Measurements from ENCODE around the gene DARS1.

Gene DARS1

DNA sequence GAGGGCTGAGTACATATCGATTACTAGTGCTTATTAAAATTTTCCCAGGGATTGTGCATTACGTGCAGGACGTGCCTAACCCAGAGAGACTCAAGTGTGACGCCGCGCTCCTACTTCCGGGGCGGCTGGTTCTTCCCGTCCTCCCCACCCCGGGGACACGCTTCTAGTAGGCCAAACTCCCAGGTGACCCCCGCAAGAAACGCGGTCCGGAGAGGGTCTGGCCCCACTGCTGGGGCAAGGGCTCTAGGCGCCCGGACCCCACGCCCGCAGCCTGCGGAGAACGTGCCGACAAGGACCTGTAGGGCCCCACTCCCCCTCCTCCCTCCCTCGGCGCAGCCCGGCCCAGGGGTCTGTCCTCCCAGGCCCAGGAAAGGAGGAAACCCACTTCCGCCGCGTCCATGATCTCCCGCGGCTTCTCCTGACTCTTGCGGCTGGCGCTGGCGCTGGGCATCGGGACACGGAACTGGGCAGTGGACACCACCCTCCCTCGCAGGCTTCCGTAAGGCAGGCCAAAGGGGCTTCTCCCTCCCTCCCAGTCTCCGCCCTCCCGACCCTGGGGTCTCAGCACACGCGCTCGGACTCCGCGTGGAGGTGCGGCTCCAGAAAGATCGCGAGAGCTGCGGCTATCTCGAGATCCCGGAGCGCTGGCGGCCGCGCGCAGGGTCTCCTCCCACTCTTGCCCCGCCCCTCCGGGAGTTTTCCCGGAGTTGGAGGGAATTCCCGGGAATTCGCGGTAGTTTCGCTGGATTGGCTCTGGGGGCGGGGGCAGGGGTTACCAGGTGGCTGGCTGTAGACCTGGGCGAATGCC, at the start of gene DARS1:
DARS1 (minus strand) TSS at position 609 of the 808 bp plus-strand sequence; CDS start at position 451, 158 bp downstream.
- peak; percentile 84 to 85 for DNase-seq

DNA sequence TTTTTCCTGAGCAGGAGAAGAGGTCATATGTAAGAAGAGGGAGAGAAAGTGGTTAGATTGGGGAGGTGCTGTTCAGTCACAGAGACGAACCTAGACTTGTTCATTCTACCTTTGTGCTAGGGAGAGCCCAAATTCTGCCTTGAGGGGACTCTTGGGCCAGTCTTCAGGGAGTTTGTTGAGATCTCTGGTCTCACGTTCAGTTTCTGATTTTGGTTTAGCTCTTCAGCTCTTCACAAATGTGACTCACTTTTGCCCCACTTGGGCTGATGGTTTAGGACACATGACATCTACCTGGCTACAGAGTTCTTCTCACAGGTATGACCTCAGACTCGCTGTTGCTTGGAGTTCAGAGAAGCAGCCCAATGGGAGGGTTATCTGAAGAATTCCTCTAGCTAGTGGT, 49.2 kb upstream of the DARS1 start:
- no peak for DNase-seq

DNA sequence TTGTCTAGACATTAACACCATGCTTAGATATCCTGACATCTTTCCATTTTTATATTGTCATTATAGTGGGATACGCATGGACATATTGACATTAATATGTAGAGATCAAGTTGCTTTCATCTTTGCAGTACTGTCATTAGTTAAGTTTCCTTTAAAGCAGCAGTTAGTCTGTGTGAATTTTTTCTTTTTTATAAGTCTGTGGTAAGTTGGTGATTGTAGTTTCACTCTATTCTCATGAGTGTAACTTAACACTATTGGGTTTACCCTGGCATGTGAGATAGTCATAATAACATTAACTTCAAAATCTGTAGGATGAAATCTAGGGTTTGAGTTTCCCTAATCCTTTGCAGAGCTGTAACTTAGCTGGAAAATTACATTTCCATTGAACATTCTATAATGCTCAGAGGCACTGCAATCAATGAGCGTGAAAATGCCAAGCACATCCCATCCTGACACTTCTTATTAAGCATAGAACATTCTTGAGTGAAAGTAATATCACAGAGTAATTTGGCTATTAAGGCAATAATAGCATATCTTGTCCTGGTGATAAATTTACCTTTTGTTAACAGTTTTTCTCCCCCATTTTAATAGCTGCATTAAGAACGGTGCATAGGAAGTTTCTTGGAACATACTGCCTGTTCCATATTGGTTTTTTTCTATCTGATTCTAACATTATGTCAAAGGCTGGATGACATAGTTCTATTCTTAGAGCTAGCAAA, 47.5 kb upstream of the DARS1 start:
- no peak for DNase-seq

DNA sequence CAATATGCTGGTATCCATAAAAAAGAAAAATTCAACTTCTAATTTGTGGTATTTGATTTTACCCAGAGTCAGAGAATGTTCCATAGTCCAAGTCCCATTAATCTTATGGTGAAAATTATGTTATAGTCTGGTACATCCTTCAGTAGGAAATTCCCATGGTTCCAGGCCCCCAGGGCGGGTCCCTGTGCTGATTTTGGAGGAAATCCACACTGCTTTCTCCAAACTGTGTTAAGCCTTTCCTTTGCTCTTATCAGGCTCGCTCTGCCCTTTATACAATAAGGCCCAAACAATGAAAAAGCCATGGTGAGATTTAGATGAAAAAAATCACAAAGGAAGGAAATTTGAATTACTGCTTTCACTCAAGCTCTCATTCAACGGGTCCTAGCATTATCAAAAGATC, 46.8 kb upstream of the DARS1 start:
- no peak for DNase-seq

DNA sequence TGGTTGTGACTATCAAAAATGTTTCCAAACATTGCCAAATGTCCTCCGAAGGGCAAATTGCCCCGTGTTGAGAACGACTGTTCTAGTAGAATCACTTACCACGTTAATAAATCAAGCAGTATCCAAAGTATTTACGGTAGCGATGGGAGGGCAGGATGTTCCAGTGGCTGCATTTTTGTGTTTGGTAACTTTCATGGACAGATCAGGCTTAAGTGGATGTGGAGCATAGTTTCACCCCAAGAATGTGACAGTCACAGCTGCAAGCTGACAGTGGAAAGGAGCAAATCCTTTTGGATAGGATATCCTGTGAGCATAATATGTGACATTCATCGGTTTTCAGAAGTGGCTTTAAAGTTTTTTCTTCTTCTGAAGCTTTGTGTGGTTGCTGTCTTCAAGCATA, 46.3 kb upstream of the DARS1 start:
- DNase-seq: no peak

DNA sequence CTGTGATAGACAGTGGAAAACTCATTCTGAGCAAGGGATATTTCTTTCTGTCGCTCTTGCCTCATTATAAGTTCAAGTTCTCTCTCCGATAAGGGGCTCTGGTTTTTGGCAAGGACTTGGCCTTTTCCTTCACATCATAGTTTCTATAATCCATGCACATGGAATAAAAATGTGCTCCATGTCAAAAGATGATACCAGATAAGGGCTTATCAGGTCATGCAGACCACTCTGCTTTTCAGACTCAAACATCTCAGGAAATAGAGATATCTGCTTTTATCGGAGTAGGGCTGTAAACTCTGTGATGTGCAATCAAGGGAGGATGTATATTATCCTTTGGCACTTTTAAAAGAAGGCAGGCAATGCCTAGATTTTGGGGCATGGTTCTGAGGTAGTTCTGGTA, 45.0 kb upstream of the DARS1 start:
- DNase-seq: no peak

DNA sequence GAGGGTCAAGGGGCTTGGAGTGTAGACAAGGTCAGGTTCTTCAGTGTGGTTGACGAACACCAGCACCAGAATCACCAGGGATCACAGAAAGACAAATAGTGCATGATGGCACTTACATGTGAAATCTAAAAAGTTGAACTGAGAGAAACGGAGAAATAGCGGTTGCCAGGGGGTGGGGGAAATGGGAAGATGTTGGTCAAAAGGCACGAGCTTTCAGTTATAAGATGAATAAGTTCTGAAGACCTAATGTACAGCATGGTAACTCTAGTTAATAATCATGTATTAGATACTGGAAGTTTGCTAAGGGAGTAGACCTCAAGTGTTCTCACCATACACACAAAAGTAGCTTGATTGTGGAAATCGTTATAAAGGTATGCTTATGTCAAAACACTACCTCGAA, 43.7 kb upstream of the DARS1 start:
- no peak for DNase-seq

DNA sequence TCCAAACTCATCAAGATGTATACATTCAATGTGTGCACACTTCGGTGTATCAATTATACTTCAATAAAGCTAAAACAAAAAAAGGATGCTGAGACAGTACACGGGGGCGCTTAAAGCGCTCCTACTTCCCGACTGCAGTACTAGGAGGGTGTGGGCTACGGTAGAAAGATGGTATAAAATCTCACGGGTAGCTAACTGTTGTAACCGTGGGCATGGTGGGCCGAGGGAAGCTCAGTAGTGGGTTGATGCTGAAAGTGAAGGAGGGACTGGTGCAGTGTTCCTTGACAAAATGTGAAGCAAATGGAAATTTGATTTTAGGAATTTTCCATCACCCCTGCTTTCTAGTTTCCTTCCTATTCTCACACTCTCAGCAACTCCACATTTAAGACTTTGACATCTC, 42.6 kb upstream of the DARS1 start:
- DNase-seq: no peak

DNA sequence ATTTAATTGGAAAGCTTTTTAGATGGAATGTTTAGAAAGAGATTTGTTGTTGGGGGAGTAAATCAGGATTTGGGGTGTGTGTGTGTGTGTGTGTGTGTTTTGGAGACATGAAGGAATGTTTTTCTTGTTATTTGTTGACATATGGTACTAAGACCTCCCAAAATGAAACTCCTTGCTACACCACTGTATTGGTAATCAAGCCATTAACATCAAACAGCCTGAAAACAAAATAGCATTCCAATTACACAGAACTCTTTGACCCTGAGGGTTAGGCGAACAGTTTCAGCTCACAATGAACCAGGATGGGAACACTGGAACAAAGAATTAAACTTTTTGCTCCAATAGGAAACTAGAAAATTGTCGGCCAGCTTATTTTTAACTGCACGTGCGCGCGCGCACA, 41.7 kb upstream of the DARS1 start:
- no peak for DNase-seq

DNA sequence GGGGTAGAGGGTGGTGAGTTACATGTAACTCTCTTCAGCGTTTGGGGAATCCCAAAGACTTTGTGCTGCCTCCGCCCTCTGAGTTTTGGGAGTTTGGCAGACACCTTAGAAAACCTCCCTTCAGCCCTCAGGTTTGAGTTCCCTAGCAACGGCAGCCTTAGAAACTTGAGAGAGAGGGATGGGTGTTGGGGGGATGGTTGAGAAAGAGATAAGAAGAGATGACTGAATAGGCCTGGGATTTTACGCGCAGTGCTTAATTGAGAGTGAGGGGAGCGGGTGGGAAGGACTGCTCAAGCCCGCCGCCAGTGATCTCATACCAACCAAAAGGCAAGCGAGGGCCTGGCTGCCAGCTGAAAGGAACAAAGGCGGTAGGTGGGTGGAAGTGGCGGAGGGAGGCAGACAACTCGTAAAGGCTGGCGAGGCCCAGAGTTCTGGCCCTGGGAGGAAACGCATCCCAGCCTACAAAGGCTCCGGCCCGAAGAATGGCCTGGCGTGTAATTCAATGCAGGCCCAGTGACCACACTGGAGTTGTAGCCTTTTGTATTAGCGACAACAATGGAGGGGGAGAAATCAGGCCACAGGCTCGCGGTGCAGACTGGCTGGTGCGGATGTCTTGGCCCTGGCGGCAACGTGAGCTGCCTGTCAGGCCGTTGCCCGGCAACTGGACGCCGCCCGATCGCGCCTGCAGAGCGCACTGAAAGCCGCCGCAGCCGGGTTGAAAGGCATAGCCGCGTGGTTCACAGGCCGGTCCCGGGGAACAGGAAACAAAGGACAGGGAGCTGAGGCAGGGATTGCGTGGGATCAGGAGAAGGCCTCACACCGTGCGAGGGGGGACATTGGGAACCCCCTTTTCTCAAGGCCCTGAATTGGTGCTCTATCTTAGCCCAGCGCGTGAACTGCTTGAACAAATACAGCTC, 39.9 kb upstream of the DARS1 start:
- DNase-seq: peak in 1 of 2 donors; percentile 43

DNA sequence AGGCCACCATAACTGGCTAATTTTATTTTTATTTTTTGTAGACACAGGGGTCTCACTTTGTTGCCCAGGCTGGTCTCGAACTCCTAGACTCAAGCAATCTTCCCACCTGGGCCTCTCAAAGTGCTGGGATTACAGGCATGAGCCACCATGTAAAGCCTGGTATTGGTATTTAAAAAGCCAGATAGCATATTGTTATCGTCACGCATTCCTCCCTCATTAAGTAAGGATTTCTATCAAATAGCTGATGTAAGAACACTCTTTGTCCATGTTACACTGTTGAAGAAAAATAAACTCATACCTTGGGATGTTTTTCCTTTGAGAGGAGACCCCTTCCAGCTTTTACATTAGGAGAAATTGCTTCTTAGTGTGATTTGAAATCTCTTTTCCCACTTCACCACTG, 39.2 kb upstream of the DARS1 start:
- DNase-seq: no peak

DNA sequence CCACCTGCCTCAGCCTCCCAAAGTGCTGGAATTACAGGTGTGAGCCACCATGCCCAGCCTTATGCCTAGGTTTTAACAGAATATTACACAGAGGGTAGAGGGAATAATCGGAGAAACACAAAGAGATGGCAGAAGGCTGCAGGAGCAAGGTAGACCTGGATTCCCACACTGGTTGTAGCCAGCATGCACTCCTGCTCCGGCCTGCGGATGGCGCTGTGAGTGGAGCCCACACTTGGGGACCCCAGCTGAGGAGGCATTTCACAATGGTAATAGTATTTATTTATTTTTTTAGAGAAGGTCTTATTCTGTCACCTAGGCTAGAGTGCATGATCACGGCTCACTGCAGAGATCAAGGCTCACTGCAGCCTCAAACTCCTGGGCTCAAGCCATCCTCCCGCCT, 38.8 kb upstream of the DARS1 start:
- DNase-seq: no peak

DNA sequence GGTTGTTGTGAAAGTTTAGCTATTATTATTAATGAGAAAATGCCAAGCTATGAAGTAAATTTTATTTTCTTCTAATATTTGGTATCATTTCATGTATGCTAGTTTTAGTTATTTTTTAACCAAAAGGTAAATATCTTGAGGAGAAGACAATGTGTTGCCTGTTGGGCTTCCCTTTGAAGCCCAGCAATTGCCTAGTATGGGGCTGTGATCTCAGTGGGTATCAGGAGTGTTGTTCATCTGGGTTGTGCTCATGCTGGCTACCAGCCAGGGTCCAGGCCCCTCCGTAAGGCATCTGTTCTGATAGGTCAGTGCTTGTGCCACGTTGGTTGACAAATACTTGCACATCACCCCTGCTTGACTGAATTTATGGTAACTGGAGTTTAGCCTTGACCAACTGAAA, 38.0 kb upstream of the DARS1 start:
- no peak for DNase-seq

DNA sequence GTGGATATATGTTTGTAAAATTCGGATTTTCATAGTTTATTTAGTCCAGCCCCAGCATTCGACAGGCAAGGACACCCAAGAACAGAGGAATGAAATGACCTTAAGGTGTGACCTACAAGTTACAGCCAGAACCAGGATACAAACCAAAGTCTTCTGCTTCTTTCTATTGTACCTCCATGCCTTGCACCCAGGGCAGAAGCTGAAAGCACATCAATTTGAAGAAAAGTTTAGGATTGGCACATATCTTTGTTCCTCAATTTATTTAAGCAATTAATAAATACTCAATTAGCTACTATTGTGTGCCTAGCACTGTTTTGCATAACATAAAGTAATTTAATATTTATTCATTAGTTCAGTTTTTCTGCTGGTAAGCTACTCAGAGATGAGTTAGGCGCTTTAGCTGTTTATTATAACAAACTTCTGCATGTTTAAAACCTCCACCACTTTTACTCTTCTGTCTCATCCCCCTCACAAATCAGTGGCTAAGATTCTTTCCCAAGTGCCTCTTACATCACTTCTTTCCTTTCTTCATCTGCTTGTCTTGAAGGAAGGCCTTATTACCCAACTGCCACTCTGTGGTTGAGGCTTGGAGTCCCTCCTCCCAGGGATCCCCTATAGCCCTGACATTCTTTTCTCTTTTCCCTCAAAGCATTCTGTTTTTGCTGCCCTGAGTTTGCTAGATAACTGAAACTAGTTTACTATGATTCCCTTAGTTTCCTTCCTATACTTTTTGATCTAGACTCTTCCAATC, 37.1 kb upstream of the DARS1 start:
- DNase-seq: no peak

DNA sequence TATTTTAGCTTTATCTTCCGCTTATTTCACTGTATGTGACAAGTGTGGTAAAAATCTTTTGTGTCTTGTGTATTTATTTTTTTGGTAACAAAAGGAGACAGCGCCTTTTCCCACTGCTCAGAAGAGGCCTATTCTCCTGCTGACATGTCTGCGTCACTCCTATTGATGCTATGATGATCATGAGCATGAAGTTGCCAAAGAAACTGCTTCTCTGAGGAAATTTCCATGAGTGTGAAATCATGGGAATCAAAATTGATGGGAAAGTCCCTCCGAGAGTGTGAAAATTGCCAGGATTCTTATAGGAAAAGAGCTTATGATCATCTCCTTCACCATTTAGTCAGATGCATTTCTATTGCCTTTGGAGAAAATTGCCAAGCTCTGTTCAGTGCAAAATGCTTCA, 36.5 kb upstream of the DARS1 start:
- DNase-seq: no peak

DNA sequence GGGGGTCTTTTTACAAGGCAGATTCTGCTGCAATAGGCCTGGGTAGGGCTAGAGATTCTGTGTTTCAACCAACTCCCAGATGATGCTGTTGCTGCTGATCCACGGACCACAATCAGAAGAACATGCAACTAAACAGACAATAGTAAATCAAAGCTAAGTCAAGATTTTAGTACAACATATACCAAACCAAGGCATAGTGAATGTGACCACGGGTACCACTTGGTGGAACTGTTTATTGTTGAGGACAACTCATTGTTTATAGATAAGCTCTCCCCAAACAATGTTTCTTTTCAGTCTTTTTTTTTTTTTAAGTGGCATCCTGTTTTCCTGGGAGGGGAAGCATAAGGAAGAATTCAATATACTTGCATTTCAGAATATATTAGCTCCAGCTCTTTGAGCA, 36.0 kb upstream of the DARS1 start:
- DNase-seq: no peak

DNA sequence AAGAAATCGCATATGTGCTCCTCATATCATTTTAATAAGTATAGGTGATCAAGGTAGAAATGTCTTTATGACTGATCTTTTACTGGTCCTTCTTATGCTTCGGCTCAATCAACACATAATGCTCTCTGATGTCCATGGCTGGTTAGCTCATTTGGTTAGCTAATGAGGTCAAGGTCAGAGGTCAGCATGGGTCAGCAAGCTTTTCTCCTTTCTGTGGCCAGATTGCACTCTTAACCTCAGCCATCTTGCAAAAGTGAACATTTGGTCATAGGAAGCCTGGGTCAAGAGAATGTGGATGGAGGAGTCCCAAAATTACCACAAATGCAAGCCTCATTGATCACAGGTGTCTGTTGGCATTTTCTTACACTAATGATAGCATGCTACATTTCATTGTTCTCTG, 35.4 kb upstream of the DARS1 start:
- DNase-seq: no peak

DNA sequence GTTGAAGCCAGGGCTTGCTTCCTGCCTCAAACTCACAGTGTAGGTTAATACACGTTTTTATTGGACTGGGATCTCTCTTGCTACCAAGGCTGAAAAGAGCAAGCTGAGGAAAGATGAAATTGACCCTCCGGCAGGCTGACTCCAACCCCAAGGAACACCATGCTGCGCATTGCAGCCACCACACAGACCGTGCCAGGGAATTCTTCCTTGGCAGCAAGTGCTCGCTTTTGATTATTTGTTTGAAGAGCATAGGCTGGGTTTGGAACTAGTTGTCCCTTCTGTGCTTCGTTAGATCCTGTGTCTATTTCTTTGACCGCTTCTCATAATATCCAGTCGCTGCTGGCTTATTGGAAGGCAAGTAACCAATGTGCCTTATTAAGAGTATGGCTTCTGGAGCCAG, 34.4 kb upstream of the DARS1 start:
- no peak for DNase-seq

DNA sequence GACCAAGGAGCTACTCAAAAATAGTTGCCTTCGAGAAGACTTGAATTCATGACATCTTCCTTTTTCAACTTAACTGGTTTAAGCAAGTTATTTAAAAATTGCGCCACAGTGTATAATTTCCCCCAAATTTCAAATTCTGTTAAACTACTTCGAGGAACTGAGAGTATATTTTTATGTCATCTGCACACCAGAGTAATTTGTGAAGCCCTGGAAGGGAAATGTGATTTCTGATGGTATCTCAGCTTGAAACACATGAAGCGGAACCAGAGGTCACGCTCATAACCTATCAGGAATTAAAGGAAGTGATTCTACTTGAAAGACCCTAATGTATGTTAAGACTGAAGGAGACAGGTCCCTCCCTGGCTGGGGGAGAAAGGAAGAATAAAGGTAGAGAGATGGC, 33.9 kb upstream of the DARS1 start:
- peak in 1 of 2 donors; percentile 14 for DNase-seq

DNA sequence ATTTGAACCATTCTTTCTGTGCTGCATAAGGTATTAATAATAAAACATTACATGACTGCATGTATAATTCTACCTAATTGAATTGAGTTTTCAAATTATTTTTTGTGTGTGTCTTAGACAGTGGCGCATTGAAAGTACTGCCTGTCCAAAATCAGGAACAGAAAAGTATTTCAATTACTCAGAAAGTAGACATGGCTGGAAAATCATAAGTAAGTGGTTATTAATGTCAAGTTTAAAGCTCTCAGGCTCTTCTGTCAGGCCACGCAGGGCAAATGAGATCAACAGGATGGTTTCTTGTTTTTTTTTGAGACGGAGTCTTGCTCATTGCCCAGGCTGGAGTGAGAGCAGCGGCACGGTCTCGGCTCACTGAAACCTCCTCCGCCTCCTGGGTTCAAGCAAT, 32.4 kb upstream of the DARS1 start:
- DNase-seq: no peak

DNA sequence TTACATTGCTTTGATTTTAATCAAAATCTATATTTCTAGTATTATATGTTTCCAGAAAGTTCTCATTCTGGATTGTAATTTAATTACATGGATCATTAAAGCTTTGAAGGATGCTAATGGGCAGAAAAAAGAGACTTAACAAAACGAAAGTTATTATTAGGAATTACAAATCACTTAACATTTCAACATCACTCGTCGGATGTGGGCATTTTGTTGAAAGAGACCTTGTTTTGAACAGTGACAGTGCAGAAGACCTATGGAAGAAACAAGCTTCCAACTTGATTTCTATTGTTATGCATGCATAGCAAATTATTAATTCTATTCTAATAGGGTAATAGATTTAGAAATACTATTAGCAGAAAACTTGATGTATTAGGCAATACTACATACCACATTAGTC, 31.4 kb upstream of the DARS1 start:
- no peak for DNase-seq

DNA sequence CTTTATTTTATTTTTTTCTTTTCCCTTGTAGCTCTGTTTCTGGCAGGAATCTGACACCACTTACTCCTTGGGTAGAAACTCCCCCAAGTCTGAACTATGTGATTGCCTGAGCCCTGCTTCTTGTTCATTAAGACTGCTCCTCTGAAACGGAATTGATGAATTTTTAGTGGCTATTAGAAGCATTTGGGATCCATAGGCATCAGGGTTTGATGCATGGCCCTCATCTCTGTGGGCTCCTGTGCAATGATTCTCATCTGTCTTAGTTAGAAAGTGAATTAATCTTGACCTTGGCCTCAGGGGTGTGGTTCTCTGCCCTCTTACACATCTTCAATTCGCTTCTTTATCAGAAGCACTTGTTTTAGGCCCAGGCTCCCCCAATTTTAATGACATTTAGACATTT, 31.0 kb upstream of the DARS1 start:
- no peak for DNase-seq

DNA sequence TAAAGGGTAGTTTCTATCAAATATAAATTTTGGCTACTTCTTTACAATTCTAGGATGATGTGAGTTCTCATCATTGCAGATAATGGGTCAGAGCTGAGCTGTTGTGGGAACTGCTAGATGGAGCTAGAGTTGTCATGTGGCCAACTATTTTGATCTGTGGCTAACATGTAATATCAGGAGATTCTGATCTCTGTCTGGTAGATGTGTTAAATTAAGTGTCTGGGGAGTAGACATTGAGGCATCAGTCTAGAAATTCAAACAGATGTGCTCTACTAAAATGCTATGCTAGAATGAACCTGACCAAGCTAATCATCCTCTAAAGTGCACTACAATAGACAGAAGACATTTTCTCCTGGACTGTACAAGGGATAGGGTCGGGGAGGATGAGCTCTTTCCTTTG, 30.3 kb upstream of the DARS1 start:
- peak in 1 of 2 donors; percentile 17 for DNase-seq

Data from CD4-positive, alpha-beta T cell treated with Interleukin-1 beta for 1 hour (primary cell).